HepG2 (cell line): Measurements from ENCODE around the gene MLC1. TPM values are rescaled to one million over a fixed set of nuclear protein-coding genes. Genes with fewer than 3 reads are reported as not detected.
A peak's percentile ranks its signal among the peaks of the same experiment; 100 is the strongest.

Experiments
- ARNT ChIP-seq: fragments of 450-650 bp; IDR thresholded peaks from 2 replicates; pipeline ENCODE4 v1.6.1; 2017
- CERS6 ChIP-seq: sonication (generic); formaldehyde crosslinking; IDR thresholded peaks from 2 replicates; pipeline ENCODE4 v1.5.0; 2020; ENCODE audit warnings: missing genetic modification reagents
- CREB1 ChIP-seq, 2 experiments: fragments of 450-650 bp in 1 of 2; IDR thresholded peaks; 2 replicates each; pipeline ENCODE4 v1.6.1; 2016 to 2017; ENCODE audit warnings: control low read depth in 1 of 2, mild to moderate bottlenecking in 1 of 2, missing compliant biosample characterization in 1 of 2, missing genetic modification characterization in 1 of 2
- ELF4 ChIP-seq: sonication (generic); formaldehyde crosslinking; IDR thresholded peaks from 2 replicates; pipeline ENCODE4 v1.5.0; 2020; ENCODE audit warnings: missing genetic modification reagents, mild to moderate bottlenecking, moderate library complexity, borderline replicate concordance
- FOSL1 ChIP-seq: sonication (generic); formaldehyde crosslinking; IDR thresholded peaks from 2 replicates; pipeline ENCODE4 v1.9.0; 2021; ENCODE audit warnings: missing genetic modification reagents, borderline replicate concordance
- IRF1 ChIP-seq: sonication (generic); formaldehyde crosslinking; IDR thresholded peaks from 2 replicates; pipeline ENCODE4 v1.4.0; 2020; ENCODE audit warnings: low read depth, mild to moderate bottlenecking, missing genetic modification reagents
- KDM1A ChIP-seq: IDR thresholded peaks from 2 replicates; pipeline ENCODE4 v1.6.1; 2016; ENCODE audit warnings: missing compliant biosample characterization
- KDM5B ChIP-seq: sonication (generic); formaldehyde crosslinking; IDR thresholded peaks from 2 replicates; pipeline ENCODE4 v1.4.0; 2020; ENCODE audit warnings: missing genetic modification reagents, mild to moderate bottlenecking, borderline replicate concordance
- MTF1 ChIP-seq: sonication (generic); formaldehyde crosslinking; IDR thresholded peaks from 2 replicates; pipeline ENCODE4 v1.5.0; 2020; ENCODE audit warnings: missing genetic modification reagents
- NFATC3 ChIP-seq: sonication (generic); formaldehyde crosslinking; IDR thresholded peaks from 2 replicates; pipeline ENCODE4 v1.5.1; 2020; ENCODE audit warnings: mild to moderate bottlenecking, missing genetic modification reagents
- POGZ ChIP-seq: sonication (generic); formaldehyde crosslinking; IDR thresholded peaks from 2 replicates; pipeline ENCODE4 v1.4.0; 2020; ENCODE audit warnings: mild to moderate bottlenecking, missing genetic modification reagents
- RARG ChIP-seq: sonication (generic); formaldehyde crosslinking; IDR thresholded peaks from 2 replicates; pipeline ENCODE4 v1.4.0; 2020; ENCODE audit warnings: low read depth, mild to moderate bottlenecking, missing genetic modification reagents
- SAFB2 ChIP-seq: sonication (generic); formaldehyde crosslinking; IDR thresholded peaks from 2 replicates; pipeline ENCODE4 v1.5.1; 2020; ENCODE audit warnings: missing genetic modification reagents, low read depth, mild to moderate bottlenecking, borderline replicate concordance
- SMARCC2 ChIP-seq: fragments of 450-650 bp; IDR thresholded peaks from 2 replicates; pipeline ENCODE4 v1.6.1; 2017; ENCODE audit warnings: antibody characterized with exemption, mild to moderate bottlenecking
- TFDP2 ChIP-seq: sonication (generic); formaldehyde crosslinking; IDR thresholded peaks from 2 replicates; pipeline ENCODE4 v1.4.0; 2020; ENCODE audit warnings: missing genetic modification reagents
- XRCC5 ChIP-seq: fragments of 200-400 bp; formaldehyde crosslinking; optimal IDR thresholded peaks from 2 replicates; pipeline ENCODE3; 2017; ENCODE audit warnings: mild to moderate bottlenecking, low read length
- ZBTB1 ChIP-seq: sonication (generic); formaldehyde crosslinking; IDR thresholded peaks from 2 replicates; pipeline ENCODE4 v1.4.0; 2020; ENCODE audit warnings: missing genetic modification reagents, borderline replicate concordance
- ZBTB43 ChIP-seq: sonication (generic); formaldehyde crosslinking; conservative IDR thresholded peaks from 2 replicates; pipeline ENCODE4 v1.4.0; 2020; ENCODE audit warnings: missing genetic modification reagents
- ZNF572 ChIP-seq: sonication (generic); formaldehyde crosslinking; IDR thresholded peaks from 2 replicates; pipeline ENCODE4 v1.5.1; 2020; ENCODE audit warnings: mild to moderate bottlenecking, missing genetic modification reagents
- ZNF605 ChIP-seq: sonication (generic); formaldehyde crosslinking; IDR thresholded peaks from 2 replicates; pipeline ENCODE4 v1.8.0; 2022; ENCODE audit warnings: mild to moderate bottlenecking, missing genetic modification reagents
- ZNF607 ChIP-seq: sonication (generic); formaldehyde crosslinking; IDR thresholded peaks from 2 replicates; pipeline ENCODE4 v1.5.1; 2020; ENCODE audit warnings: missing genetic modification reagents, mild to moderate bottlenecking, borderline replicate concordance
- ZNF687 ChIP-seq: sonication (generic); formaldehyde crosslinking; IDR thresholded peaks from 2 replicates; pipeline ENCODE4 v1.5.1; 2020; ENCODE audit warnings: mild to moderate bottlenecking, missing genetic modification reagents, moderate library complexity
- ZNF747 ChIP-seq: sonication (generic); formaldehyde crosslinking; IDR thresholded peaks from 2 replicates; pipeline ENCODE4 v1.8.1; 2023; ENCODE audit warnings: missing genetic modification reagents, mild to moderate bottlenecking, borderline replicate concordance
- polyA plus RNA-seq, 8 experiments: library from polyadenylated mRNA; depleted of rRNA in 3 of 8; stranded (reverse) in 7 of 8; unstranded in 1 of 8; fragments of >200 nt; fragmentation: Illumina TruSeq in 4 of 8; extraction: Trizol in 4 of 8; gene quantifications; 2 replicates each; pipeline versions ENCODE4 v1.2.1 to v1.2.3, GENCODE V29; 2011 to 2016; ENCODE audit warnings: low read depth in 4 of 8, missing spikeins in 1 of 8, mixed read lengths in 1 of 8; ENCODE audit not compliant: insufficient read depth in 1 of 8
- total RNA-seq, 5 experiments: library from RNA; depleted of rRNA; stranded (reverse); fragments of >200 nt; fragmentation: Illumina TruSeq; extraction: Trizol; gene quantifications; 2 replicates each; pipeline ENCODE4 v1.2.3, GENCODE V29; 2016; ENCODE audit warnings: low read depth in 1 of 5

Gene MLC1
- total and polyA plus RNA-seq, 2 of the 13 experiments (the other 11 are each of a cell fraction or from before 2014, with no cell fraction given), result not detected

GRCh38 chr22:50102946-50103345 lies 17.7 kb upstream of the MLC1 start (continued):
- TF ChIP-seq ZBTB43 (0 out of 2 replicates have a peak, but pooled peaks have one; percentile 41), XRCC5 (no peak), CERS6 (0 out of 2 replicates have a peak, but pooled peaks have one; percentile 12), TFDP2 (CRISPR knock-in tag) (peak; percentile 87), KDM1A (CRISPR knock-in tag) (no peak), ZNF687 (CRISPR knock-in tag) (peak; percentile 92), RARG (no peak), NFATC3 (CRISPR knock-in tag) (no peak), KDM5B (CRISPR knock-in tag) (peak; percentile 84; the same call in 1 of the 2 replicates), ZNF572 (no peak), MTF1 (CRISPR knock-in tag) (peak; percentile 38; the same call in 1 of the 2 replicates), ZNF605 (no peak), SMARCC2 (no peak), POGZ (CRISPR knock-in tag) (no peak), FOSL1 (CRISPR knock-in tag) (no peak), ZNF747 (CRISPR knock-in tag) (no peak), CREB1 (IDR thresholded peaks at IDR 0.05) (no peak), CREB1 (CRISPR knock-in tag; IDR thresholded peaks at IDR 0.05) (no peak), SAFB2 (CRISPR knock-in tag) (no peak), ZNF607 (CRISPR knock-in tag) (peak; percentile 79; the same call in 1 of the 2 replicates), IRF1 (CRISPR knock-in tag) (no peak), ARNT (no peak), ELF4 (CRISPR knock-in tag) (no peak), ZBTB1 (CRISPR knock-in tag) (no peak)
